Measurements from ENCODE around the gene SERPINB12.

Gene SERPINB12

GRCh38 chr18:63596964-63597363, 54.8 kb downstream of the SERPINB12 start:
- no peak overlapping the region for H3K4me3 ChIP-seq (ENCODE audit: low read depth, low read length)

GRCh38 chr18:63603355-63603754, 61.2 kb downstream of the SERPINB12 start:
- no peak overlapping the region for H3K4me3 ChIP-seq (ENCODE audit: low read depth, low read length)

DNA sequence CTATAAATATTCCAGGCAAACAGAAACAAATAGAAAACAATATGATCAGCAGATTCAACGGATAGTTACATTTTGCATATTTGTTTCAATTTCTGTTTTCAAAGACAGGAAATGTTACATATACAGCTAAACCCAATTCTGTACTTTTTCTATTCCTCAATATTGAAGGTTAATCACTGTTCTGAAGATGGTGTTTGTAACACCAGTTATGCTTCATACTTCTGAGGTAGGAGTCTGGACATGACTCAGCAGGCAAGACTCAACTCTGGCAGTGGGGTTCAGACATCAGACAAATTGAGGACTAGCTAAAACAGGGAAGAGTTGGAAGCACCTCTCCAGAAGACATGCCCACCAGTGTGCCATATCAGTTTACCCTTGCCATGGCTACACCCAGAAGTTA, 61.6 kb downstream of the SERPINB12 start:
- H3K4me3 ChIP-seq (ENCODE audit: low read depth, low read length), result no peak overlapping the region

- no peak overlapping the region for H3K4me3 ChIP-seq (ENCODE audit: low read depth, low read length)
Measured at GRCh38 chr18:63604791-63605567, 62.8 kb downstream of the SERPINB12 start.

GRCh38 chr18:63606526-63606925, 64.4 kb downstream of the SERPINB12 start:
- H3K4me3 ChIP-seq (ENCODE audit: low read depth, low read length), result no peak overlapping the region

DNA sequence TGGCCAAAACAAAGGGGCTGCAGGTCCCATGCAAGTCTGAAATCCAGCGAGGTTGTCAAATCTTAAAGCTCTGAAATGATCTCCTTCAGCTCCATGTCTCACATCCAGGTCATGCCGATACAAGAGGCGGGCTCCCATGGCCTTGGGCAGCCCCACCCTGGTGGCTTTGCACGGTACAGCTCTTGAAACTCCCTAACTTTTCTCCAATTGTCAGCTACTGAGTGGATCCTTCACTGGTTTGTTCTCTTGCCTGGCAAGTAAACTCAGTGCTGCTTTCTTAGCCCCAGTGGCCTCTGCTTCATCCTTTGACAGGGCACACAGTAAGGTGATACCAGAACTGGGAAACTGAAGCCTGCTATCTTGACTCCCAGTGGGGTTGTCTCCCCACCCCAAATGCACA, 71.3 kb downstream of the SERPINB12 start:
- no peak overlapping the region for H3K4me3 ChIP-seq (ENCODE audit: low read depth, low read length)

DNA sequence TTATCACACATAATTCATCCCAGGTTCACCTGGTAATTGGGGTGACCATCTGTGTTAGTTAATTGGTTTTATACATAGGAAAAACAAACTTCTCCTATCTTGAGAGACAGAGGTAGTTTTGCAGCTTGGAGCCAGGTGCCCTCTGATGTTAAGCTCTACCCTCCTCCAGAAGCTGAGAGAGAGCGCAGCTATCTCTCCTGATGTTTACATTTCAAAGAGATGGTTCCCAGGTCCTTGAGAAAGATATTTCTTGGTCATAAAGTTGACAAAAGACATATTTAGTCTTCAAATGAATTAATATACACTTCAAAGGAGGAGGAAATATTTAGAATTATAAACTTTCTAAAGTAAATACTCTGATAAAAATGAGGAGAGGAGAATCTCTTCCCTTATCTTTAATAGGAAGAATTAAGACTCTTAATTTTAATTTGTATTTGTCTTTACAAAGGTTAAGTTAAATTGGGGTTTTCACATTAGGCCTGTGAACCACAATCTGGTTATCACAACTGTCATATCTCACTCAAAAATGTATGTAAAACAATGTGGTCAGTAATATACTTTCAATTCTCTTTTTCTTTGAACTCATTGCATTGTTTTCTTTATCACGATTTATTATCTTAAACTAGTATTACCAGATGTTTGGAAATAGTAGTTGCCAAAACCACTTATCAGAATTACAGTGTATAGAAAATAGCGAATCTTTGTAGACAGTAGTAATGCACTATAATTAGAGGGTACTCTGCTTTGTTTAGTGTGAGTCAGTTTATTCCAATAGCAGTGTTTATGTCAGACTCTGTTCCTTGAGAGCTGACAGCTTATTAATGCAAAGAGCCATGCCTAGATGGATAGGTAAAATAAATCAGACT, 75.1 kb downstream of the SERPINB12 start:
- H3K4me3 ChIP-seq (ENCODE audit: low read depth, low read length), result no peak overlapping the region

GRCh38 chr18:63617915-63618234, 75.7 kb downstream of the SERPINB12 start:
- H3K4me3 ChIP-seq (ENCODE audit: low read depth, low read length), result no peak overlapping the region

Measured in iPS-11a (cell line).